GM13976 (cell line): ENCODE data around the gene FJX1.

Source experiments
- DNase-seq: peaks from one replicate; pipeline ENCODE4 v3.0.0; 2012; ENCODE audit warnings: low spot score
- CTCF ChIP-seq: IDR thresholded peaks from 2 replicates; pipeline ENCODE4 v1.5.1; 2012; ENCODE audit warnings: borderline replicate concordance, mild to moderate bottlenecking; ENCODE audit not compliant: insufficient read depth; ENCODE audit errors: extremely low read depth, missing control alignments, control extremely low read depth
- in situ Hi-C: fragments of 300-500 bp; cut with MboI; formaldehyde crosslinking; loops from one replicate; pipeline ENCODE4 v1.12.0; 2022; ENCODE audit warnings: low sequenced_read_pairs, mixed read lengths, inconsistent platforms; ENCODE audit not compliant: unreplicated experiment

FJX1 gene

DNA sequence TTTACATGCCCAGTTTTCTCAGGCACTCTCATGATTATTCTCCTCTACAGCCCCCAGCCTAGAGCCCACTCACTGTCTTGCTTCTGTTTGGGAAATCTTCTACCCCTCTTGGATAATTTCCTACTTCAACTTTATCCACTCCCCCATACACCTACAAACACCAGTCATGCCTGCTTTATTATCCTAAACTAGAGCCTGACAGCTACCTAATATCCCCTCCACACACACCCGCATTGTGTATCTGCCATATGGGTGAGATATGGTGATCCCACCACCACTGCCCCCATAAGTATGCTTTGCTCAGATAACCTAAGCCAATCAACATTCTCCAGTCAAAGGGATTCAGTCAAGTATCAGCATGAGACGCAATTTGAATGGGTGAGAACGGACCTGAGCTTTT is 15.3 kb upstream of the FJX1 start:
- TF ChIP-seq CTCF, result no peak
- in situ Hi-C loops, result loop anchor here (25.0 kb wide), 2 partner anchors 209 to 434 kb away; no protein-coding TSS in a partner anchor
- no peak for DNase-seq

- no peak for DNase-seq
- in situ Hi-C loops, result loop anchor here (25.0 kb wide), 2 partner anchors 207 to 432 kb away; no protein-coding TSS in a partner anchor
- TF ChIP-seq CTCF, result no peak
These were observed 12.6 kb upstream of the FJX1 start for GRCh38 chr11:35605706-35606105.

DNA sequence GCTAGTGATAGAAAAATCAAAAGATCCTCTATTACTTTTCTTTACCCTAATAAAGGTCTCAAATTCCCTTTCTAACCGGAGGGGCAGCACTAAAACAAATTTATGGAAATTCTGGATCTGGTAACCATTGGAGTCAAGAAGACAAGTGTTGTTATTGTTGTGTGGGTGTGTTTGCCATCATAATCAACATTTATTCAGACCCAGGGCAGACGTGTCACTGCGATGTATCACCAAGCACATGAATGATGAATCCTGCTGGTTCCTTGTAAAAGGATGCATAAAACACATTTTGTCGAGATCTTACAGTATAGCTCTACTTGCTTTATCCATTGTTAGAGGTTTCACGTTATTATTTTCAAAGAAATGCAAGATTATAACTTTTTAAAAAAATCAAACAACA is 12.1 kb upstream of the FJX1 start:
- in situ Hi-C loops, result loop anchor here (25.0 kb wide), 2 partner anchors 206 to 431 kb away; no protein-coding TSS in a partner anchor
- DNase-seq, result no peak
- TF ChIP-seq CTCF, result no peak

- DNase-seq, result no peak
- TF ChIP-seq CTCF, result no peak
- in situ Hi-C loops, result loop anchor here (25.0 kb wide), 2 partner anchors 204 to 429 kb away; no protein-coding TSS in a partner anchor
These were observed 9.8 kb upstream of the FJX1 start for GRCh38 chr11:35608502-35608901.

- TF ChIP-seq CTCF, result no peak
- in situ Hi-C loops, result loop anchor here (10.0 to 25.0 kb wide), 4 partner anchors 203 to 655 kb away; no protein-coding TSS in a partner anchor
- no peak for DNase-seq
These were observed 8.6 kb upstream of the FJX1 start for GRCh38 chr11:35609656-35610055.

DNA sequence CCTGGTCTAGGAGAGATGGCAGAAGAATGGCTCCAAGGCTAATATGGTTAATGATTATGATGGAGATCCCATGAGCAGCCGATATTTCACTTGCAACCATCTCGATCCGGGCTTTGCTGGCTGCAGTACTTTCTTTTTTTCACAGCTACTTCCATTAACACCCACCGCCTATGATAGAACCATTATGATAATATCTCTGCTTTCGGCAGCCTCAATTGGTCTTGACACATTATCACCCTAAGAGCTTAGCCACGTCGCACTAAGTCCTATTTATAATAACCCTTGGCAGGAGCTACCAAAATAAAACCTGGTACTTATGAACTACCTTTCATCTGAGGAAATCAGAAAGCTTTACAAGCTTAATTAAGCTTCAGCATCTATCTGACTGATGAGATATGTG is 7.6 kb upstream of the FJX1 start:
- no peak for DNase-seq
- TF ChIP-seq CTCF, result no peak
- in situ Hi-C loops, result loop anchor here (10.0 to 25.0 kb wide), 4 partner anchors 202 to 654 kb away; no protein-coding TSS in a partner anchor

- TF ChIP-seq CTCF, result no peak
- in situ Hi-C loops, result loop anchor here (10.0 to 25.0 kb wide), 4 partner anchors 201 to 653 kb away; no protein-coding TSS in a partner anchor
- no peak for DNase-seq
These were observed 6.5 kb upstream of the FJX1 start for GRCh38 chr11:35611741-35612140.
